NCI-H146 treated with DMSO at 0.1 percent for 48 hours (cell line): ENCODE results near the gene KCTD18.

Source experiments
- DNase-seq: peaks from one replicate; lab custom pipeline; 2025; ENCODE audit not compliant: unreplicated experiment; lab: John Stamatoyannopoulos, UW

Gene KCTD18

GRCh38 chr2:200455958-200456421, 53.9 kb downstream of the KCTD18 start:
- no peak for DNase-seq

GRCh38 chr2:200454927-200455801, 54.7 kb downstream of the KCTD18 start:
- DNase-seq: no peak

GRCh38 chr2:200453853-200454534, 55.9 kb downstream of the KCTD18 start:
- DNase-seq: no peak

GRCh38 chr2:200453142-200453852, 56.6 kb downstream of the KCTD18 start:
- DNase-seq: no peak

DNA sequence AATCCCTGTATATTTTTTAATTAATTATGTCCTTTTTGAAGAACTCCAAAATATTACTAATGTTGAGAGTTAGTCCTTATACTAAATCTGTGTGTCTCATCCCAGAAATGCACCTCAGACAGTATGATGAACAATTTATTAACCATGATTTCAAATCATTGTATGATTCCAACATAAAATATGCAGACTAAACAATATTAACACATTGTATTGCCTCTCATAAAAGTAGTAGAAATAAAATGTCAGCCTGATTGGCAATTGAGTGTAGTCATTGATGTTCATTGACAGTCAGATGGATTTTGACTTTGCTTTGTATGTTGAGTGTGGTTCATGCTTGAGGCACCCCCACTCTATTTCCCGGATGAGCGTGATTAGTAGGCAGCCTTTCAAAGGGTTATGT, 57.5 kb downstream of the KCTD18 start:
- DNase-seq: no peak

DNA sequence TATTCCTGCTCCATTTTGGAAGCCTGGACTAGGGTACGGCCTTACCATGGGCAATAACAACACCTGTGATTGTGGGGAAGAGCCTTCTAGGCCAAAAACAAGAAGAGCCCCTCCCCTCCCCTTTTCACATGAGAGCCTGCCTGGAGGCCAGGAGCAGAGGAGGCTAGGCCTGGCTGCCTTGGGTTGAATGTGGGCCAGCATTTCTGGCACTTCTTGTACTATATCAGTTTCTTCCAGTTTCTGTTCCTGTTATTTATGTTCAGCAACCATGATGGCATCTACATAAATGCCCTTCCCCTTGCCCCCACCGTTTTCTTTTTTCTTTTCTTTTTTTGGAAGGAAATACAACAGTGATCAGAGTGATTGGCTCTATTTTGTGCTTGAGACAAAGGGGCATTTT, 58.4 kb downstream of the KCTD18 start:
- DNase-seq: no peak

GRCh38 chr2:200450288-200450687, 59.6 kb downstream of the KCTD18 start:
- DNase-seq: no peak

DNA sequence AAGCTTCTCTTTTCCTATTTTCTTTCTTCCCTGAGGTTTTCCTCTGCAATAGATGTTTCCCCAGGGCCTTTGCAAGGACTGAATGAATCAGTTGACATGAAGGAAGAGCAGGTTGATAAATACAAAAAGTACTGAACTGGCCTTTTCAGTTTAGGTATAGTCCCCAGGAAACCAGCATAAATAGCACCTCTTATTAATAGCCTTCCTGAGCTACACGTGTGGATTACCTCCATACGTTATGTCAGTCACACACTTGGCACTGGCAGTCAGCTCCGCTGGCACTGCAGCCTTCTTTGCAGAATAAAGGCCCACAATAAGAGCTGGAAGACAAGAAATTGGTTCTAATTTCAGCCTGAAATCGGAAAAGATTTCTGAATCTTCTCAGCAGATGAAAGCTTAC, 60.7 kb downstream of the KCTD18 start:
- DNase-seq: no peak

DNA sequence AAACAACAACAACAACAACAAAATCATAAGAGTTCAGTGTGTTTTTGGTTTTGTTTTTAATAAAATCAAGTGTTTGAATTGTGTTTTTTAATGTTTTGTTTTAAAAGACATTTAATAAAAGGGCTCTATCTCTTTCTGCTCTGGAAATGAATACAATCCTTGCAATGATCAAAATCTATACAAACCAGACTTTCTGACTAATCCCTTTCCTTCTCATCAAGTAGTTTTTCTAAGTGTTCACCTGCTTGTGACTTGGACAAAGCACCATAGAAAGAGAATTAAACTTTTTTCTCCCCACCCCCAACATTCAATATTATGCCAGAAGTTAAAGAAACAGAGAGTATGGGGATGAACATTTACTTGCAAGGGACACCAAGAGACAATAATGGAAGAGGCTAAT, 61.4 kb downstream of the KCTD18 start:
- no peak for DNase-seq

DNA sequence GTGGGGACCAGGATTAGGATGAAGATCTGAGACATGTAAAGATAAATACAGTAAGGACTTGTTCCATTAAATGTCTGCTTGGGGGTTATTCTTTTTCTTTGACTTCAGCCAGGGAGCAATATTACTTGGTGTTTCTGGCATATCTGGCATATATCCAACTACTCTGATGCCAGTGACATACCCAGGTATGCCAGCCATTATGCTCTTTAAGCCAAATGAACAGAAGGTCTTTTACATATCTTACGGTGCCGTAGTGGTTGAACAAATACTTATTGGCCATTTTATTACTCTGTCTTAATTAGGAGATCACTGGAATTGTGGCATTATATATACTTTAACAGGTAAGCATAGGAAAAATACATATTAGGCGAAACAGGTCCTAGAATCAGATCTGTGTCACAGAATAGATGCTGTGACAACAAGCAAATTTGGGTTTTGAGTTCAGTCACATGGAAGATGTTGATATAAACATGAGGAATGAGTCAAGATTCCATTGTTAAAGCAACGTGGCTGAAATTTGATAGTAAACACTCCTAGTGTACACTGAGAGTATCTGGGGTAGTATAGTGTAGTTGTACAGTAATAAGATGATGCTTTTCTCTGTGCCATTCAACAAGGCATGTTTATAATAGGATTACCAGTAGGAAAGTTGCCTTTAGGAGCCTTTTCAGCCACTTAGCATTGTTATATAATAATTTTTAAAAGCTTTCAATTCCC, 62.6 kb downstream of the KCTD18 start:
- no peak for DNase-seq

- DNase-seq: no peak
Measured at GRCh38 chr2:200446612-200447011, 63.3 kb downstream of the KCTD18 start.

- DNase-seq: no peak
Measured at GRCh38 chr2:200445284-200445683, 64.6 kb downstream of the KCTD18 start.

DNA sequence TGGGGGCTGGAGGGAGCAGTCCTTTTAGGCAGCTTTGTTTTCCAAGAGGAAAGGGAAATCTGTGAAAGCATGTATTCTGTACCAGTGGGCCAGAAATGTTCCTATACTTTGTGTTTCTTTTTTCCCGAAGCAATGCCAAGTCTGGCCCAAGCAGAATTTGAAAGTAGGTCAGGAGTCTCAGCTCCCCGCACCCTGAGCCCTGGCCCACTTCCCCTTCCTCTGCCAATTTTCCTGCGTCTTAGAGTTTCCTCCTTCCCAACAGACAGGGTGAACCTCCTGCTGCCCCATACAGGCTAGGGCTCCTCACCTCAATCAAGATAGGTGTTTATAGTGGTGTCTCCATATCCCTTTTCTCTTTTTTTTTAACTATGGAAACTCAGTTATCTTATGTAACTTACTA, 65.3 kb downstream of the KCTD18 start:
- DNase-seq: no peak

DNA sequence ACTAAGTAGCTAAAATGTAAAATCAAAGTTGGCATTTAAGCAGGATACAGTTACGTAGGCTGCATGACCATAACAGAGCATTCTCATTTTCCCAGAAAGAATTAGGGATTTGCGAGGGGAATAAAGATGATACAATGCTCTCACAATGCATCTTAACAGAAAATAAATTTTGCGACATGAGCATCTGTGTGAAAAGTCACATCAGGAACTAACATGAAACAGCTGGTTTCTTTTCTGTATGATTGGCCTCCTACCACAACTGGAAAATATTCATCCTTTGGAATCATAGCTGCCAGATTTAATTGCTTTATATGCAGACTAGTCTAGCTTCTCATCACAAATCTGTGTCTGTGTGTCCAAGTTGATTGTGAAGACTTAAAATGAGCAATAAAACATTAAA, 66.0 kb downstream of the KCTD18 start:
- no peak for DNase-seq

- no peak for DNase-seq
Measured at GRCh38 chr2:200443376-200443775, 66.5 kb downstream of the KCTD18 start.

GRCh38 chr2:200442471-200442870, 67.4 kb downstream of the KCTD18 start:
- DNase-seq: no peak

- DNase-seq: no peak
Measured at GRCh38 chr2:200439981-200440380, 69.9 kb downstream of the KCTD18 start.
